Ishikawa (cell line): ENCODE results near the gene PLEKHA7.

ENCODE experiments used
- CEBPB ChIP-seq: IDR thresholded peaks from 2 replicates; pipeline ENCODE4 v1.6.1; 2012
- CREB1 ChIP-seq: IDR thresholded peaks from 2 replicates; pipeline ENCODE4 v1.6.1; 2012; ENCODE audit warnings: low read depth
- EGR1 ChIP-seq: IDR thresholded peaks from 2 replicates; pipeline ENCODE4 v1.6.1; 2012
- EP300 ChIP-seq: IDR thresholded peaks from 2 replicates; pipeline ENCODE4 v1.6.1; 2012; ENCODE audit warnings: borderline replicate concordance
- FOXM1 ChIP-seq: IDR thresholded peaks from 2 replicates; pipeline ENCODE4 v1.6.1; 2012; ENCODE audit warnings: low read depth, borderline replicate concordance
- NFIC ChIP-seq: IDR thresholded peaks from 2 replicates; pipeline ENCODE4 v1.6.1; 2012
- RAD21 ChIP-seq: IDR thresholded peaks from 2 replicates; pipeline ENCODE4 v1.6.1; 2012; ENCODE audit warnings: low read depth
- TAF1 ChIP-seq: IDR thresholded peaks from 2 replicates; pipeline ENCODE4 v1.6.1; 2012; ENCODE audit warnings: low read depth, mild to moderate bottlenecking
- TCF12 ChIP-seq: IDR thresholded peaks from 2 replicates; pipeline ENCODE4 v1.6.1; 2012; ENCODE audit warnings: low read depth
- TEAD4 ChIP-seq: IDR thresholded peaks from 2 replicates; pipeline ENCODE4 v1.6.1; 2012
- YY1 ChIP-seq: IDR thresholded peaks from 2 replicates; pipeline ENCODE4 v1.6.1; 2012; ENCODE audit warnings: low read depth
- ZBTB7A ChIP-seq: IDR thresholded peaks from 2 replicates; pipeline ENCODE4 v1.6.1; 2012; ENCODE audit warnings: low read depth
- TF ChIP-seq, protein P1 (sequence below): IDR thresholded peaks from 2 replicates; pipeline ENCODE4 v1.6.1; 2012
- TF ChIP-seq, protein P2 (sequence below): IDR thresholded peaks from 2 replicates; pipeline ENCODE4 v1.6.1; 2012; ENCODE audit warnings: low read depth, mild to moderate bottlenecking
- TF ChIP-seq, protein P3 (sequence below): IDR thresholded peaks from 2 replicates; pipeline ENCODE4 v1.6.1; 2012

PLEKHA7 gene

GRCh38 chr11:17001806-17002205, 12.4 kb downstream of the PLEKHA7 start:
- TF ChIP-seq TAF1: no peak
- TF ChIP-seq, protein P1, sequence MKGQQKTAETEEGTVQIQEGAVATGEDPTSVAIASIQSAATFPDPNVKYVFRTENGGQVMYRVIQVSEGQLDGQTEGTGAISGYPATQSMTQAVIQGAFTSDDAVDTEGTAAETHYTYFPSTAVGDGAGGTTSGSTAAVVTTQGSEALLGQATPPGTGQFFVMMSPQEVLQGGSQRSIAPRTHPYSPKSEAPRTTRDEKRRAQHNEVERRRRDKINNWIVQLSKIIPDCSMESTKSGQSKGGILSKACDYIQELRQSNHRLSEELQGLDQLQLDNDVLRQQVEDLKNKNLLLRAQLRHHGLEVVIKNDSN: no peak
- TF ChIP-seq YY1: no peak
- TF ChIP-seq EP300: no peak
- no peak for TF ChIP-seq FOXM1
- TF ChIP-seq EGR1: no peak
- no peak for TF ChIP-seq TCF12
- no peak for TF ChIP-seq RAD21
- TF ChIP-seq TEAD4: no peak
- TF ChIP-seq CREB1: no peak

GRCh38 chr11:17000987-17001386, 13.2 kb downstream of the PLEKHA7 start:
- TF ChIP-seq, protein P2, sequence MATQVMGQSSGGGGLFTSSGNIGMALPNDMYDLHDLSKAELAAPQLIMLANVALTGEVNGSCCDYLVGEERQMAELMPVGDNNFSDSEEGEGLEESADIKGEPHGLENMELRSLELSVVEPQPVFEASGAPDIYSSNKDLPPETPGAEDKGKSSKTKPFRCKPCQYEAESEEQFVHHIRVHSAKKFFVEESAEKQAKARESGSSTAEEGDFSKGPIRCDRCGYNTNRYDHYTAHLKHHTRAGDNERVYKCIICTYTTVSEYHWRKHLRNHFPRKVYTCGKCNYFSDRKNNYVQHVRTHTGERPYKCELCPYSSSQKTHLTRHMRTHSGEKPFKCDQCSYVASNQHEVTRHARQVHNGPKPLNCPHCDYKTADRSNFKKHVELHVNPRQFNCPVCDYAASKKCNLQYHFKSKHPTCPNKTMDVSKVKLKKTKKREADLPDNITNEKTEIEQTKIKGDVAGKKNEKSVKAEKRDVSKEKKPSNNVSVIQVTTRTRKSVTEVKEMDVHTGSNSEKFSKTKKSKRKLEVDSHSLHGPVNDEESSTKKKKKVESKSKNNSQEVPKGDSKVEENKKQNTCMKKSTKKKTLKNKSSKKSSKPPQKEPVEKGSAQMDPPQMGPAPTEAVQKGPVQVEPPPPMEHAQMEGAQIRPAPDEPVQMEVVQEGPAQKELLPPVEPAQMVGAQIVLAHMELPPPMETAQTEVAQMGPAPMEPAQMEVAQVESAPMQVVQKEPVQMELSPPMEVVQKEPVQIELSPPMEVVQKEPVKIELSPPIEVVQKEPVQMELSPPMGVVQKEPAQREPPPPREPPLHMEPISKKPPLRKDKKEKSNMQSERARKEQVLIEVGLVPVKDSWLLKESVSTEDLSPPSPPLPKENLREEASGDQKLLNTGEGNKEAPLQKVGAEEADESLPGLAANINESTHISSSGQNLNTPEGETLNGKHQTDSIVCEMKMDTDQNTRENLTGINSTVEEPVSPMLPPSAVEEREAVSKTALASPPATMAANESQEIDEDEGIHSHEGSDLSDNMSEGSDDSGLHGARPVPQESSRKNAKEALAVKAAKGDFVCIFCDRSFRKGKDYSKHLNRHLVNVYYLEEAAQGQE: peak; percentile 76
- no peak for TF ChIP-seq TCF12

DNA sequence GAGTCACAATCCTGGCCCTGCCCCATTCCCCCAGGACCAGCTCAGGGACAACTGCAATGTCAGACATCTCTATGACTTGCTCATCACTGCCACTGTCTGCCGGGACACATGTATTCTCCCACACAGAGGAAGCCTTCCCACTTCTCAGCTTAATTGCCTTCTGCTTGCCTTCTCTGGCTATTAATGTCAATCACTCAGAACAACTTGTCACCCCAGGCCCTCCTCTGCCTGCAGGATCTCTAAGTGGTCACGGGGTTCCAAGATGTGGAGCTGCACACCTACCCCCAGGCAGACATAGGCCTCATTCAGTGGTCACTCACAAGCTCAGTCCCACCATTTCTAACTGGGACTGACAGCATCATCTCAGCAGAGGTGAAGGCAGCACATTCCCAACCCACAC, 15.1 kb downstream of the PLEKHA7 start:
- TF ChIP-seq TCF12 (no peak), RAD21 (no peak), TEAD4 (no peak), CEBPB (no peak), EP300 (no peak), YY1 (no peak), FOXM1 (no peak), ZBTB7A (no peak), CREB1 (no peak), TAF1 (no peak)
- TF ChIP-seq, protein P2: no peak
- TF ChIP-seq, protein P1: no peak
- TF ChIP-seq, protein P3, sequence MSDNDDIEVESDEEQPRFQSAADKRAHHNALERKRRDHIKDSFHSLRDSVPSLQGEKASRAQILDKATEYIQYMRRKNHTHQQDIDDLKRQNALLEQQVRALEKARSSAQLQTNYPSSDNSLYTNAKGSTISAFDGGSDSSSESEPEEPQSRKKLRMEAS: no peak

DNA sequence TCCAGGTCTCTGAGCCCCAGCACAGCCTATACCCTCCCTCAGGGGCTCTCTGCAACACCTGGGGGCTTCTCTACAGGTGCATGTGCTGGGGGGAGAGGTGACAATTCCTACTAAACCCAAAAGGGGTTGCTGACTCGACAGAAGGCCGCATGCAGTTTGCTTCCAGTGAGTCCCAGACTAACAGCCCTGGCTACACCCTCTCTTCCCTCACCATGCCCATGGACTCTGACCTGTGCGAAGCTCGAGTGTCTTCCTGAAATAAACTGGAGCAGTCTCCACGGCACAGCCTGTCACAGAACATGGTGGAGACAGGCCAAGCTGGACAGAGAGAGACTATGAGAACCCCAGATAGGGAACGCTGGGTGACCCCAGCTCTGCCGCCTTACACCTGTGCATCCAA, 16.6 kb downstream of the PLEKHA7 start:
- TF ChIP-seq TEAD4 (no peak), FOXM1 (no peak), EP300 (no peak), TCF12 (no peak), YY1 (no peak), RAD21 (no peak), EGR1 (no peak), ZBTB7A (no peak), NFIC (no peak), TAF1 (no peak), CREB1 (no peak), CEBPB (no peak)
- TF ChIP-seq, protein P3: no peak
- TF ChIP-seq, protein P2: no peak
- TF ChIP-seq, protein P1: no peak

DNA sequence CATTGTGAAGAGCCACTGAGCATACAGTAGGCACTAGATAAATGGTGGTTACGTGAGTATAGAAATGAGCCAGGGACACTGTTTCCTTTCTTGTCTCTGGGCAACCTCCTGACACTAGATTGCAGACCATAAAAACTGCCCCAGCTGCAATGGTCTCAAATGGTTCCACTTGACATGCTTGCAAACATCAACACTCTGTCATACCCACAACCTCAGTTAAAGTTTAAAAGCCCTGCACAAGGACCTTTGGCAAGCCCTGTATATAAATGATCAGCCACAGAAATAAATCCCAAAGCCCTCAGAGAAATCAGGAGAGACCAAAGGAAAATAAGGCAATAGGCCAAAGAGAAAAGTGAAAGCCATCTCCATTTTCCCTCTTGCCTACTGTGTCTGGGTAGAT, 20.7 kb downstream of the PLEKHA7 start:
- TF ChIP-seq, protein P3: no peak
